WTC11 (cell line): ENCODE results near the gene HS3ST4. TPM values are rescaled to one million over a fixed set of nuclear protein-coding genes. Genes with fewer than 3 reads are reported as not detected.

Experiments
- ATAC-seq: fragments of 200-7000 bp; cut with Tn5 transposase; 2 replicates; pipeline ENCODE4 v1.10.0; 2021; ENCODE audit warnings: mild to moderate bottlenecking, moderate library complexity
- CTCF ChIA-PET: fragments of 300-600 bp; sonication (Branson Sonifier 250); formaldehyde crosslinking; loops from one replicate; lab custom pipeline; 2021; ENCODE audit warnings: antibody characterized with exemption; lab: Charles Lee
- POLR2A ChIA-PET: fragments of 350-600 bp; sonication (Branson Sonifier 250); formaldehyde crosslinking; loops from one replicate; lab custom pipeline; 2021; ENCODE audit warnings: antibody characterized with exemption; lab: Charles Lee
- DNase-seq: peaks from one replicate; pipeline ENCODE4 v3.0.0; 2021; ENCODE audit warnings: low spot score
- H3K27ac Mint-ChIP-seq: 2 replicates; pipeline ENCODE4 v1.8.0; 2021; ENCODE audit warnings: mixed read lengths
- H3K27me3 Mint-ChIP-seq: 2 replicates; pipeline ENCODE4 v1.8.0; 2021; ENCODE audit warnings: low read depth, mild to moderate bottlenecking, moderate library complexity, mixed read lengths
- H3K36me3 Mint-ChIP-seq: 2 replicates; pipeline ENCODE4 v1.8.0; 2021; ENCODE audit warnings: mixed read lengths
- H3K4me1 Mint-ChIP-seq: 2 replicates; pipeline ENCODE4 v1.8.0; 2022; ENCODE audit warnings: mixed read lengths
- H3K4me3 Mint-ChIP-seq: 2 replicates; pipeline ENCODE4 v1.8.0; 2021; ENCODE audit warnings: mild to moderate bottlenecking, moderate library complexity, mixed read lengths
- H3K9me3 Mint-ChIP-seq: 2 replicates; pipeline ENCODE4 v1.8.0; 2021; ENCODE audit warnings: mixed read lengths
- ARID4B ChIP-seq: sonication (generic); formaldehyde crosslinking; IDR thresholded peaks from 2 replicates; pipeline ENCODE4 v1.8.0; 2023; ENCODE audit warnings: missing genetic modification reagents, mild to moderate bottlenecking, borderline replicate concordance
- CDX4 ChIP-seq: fragments of 250-450 bp; sonication (Bioruptor Pico); IDR thresholded peaks from 2 replicates; pipeline ENCODE4 v1.9.0; 2021; ENCODE audit warnings: moderate library complexity, mild to moderate bottlenecking, inconsistent platforms, borderline replicate concordance
- CREM ChIP-seq: sonication (generic); formaldehyde crosslinking; IDR thresholded peaks from 2 replicates; pipeline ENCODE4 v1.8.1; 2022; ENCODE audit warnings: mild to moderate bottlenecking, missing genetic modification reagents, moderate library complexity
- ESRRA ChIP-seq: sonication (generic); formaldehyde crosslinking; IDR thresholded peaks from 2 replicates; pipeline ENCODE4 v1.8.1; 2022; ENCODE audit warnings: mild to moderate bottlenecking, missing genetic modification reagents, borderline replicate concordance
- ETV6 ChIP-seq: sonication (generic); formaldehyde crosslinking; IDR thresholded peaks from 2 replicates; pipeline ENCODE4 v1.8.1; 2022; ENCODE audit warnings: mild to moderate bottlenecking, missing genetic modification reagents
- FOXP4 ChIP-seq: sonication (generic); formaldehyde crosslinking; IDR thresholded peaks from 2 replicates; pipeline ENCODE4 v1.8.0; 2022; ENCODE audit warnings: mild to moderate bottlenecking, missing genetic modification reagents
- JUN ChIP-seq: sonication (generic); formaldehyde crosslinking; IDR thresholded peaks from 2 replicates; pipeline ENCODE4 v1.8.0; 2023; ENCODE audit warnings: mild to moderate bottlenecking, missing genetic modification reagents
- NR1H2 ChIP-seq: sonication (generic); formaldehyde crosslinking; IDR thresholded peaks from 2 replicates; pipeline ENCODE4 v1.9.0; 2021; ENCODE audit warnings: mild to moderate bottlenecking, moderate library complexity, missing genetic modification reagents
- TP53 ChIP-seq: sonication (generic); formaldehyde crosslinking; IDR thresholded peaks from 2 replicates; pipeline ENCODE4 v1.8.1; 2023; ENCODE audit warnings: mild to moderate bottlenecking, missing genetic modification reagents
- USF1 ChIP-seq: sonication (generic); formaldehyde crosslinking; IDR thresholded peaks from 2 replicates; pipeline ENCODE4 v1.8.0; 2022; ENCODE audit warnings: mild to moderate bottlenecking, missing genetic modification reagents
- USF2 ChIP-seq: sonication (generic); formaldehyde crosslinking; IDR thresholded peaks from 2 replicates; pipeline ENCODE4 v1.8.1; 2023; ENCODE audit warnings: mild to moderate bottlenecking, missing genetic modification reagents, moderate library complexity
- ZBTB43 ChIP-seq: sonication (generic); formaldehyde crosslinking; IDR thresholded peaks from 2 replicates; pipeline ENCODE4 v1.8.1; 2023; ENCODE audit warnings: mild to moderate bottlenecking, missing genetic modification reagents
- ZNF317 ChIP-seq: sonication (generic); formaldehyde crosslinking; IDR thresholded peaks from 2 replicates; pipeline ENCODE4 v1.8.1; 2023; ENCODE audit warnings: low read depth, mild to moderate bottlenecking, moderate library complexity, missing genetic modification reagents, borderline replicate concordance
- ZNF416 ChIP-seq: fragments of 250-450 bp; sonication (Bioruptor Pico); IDR thresholded peaks from 2 replicates; pipeline ENCODE4 v1.9.0; 2021; ENCODE audit warnings: mild to moderate bottlenecking, inconsistent platforms
- total RNA-seq: library from RNA; stranded (reverse); gene quantifications from 3 replicates; pipeline ENCODE4 v1.2.3, GENCODE V29; 2021

The HS3ST4 gene
- total RNA-seq, 1 experiment from 2014 or later: 5.4 TPM

- TF ChIP-seq CDX4 (no peak), ZNF317 (CRISPR knock-in tag) (peak; percentile 68; the same call in 1 of the 2 replicates), USF2 (peak; percentile 29; the same call in 1 of the 2 replicates)
- TF ChIP-seq, all 79 proteins: peak for 18
Observed at GRCh38 chr16:25950586-25951281, 259.0 kb downstream of the HS3ST4 start (continued).

- peaks cover 7% of the 10 kb centered on the region for H3K36me3 Mint-ChIP-seq
- H3K4me1 Mint-ChIP-seq: peaks cover 21% of the 10 kb centered on the region
- POLR2A ChIA-PET: no interaction called here
- H3K27me3 Mint-ChIP-seq: peaks cover 59% of the 10 kb centered on the region
- TF ChIP-seq ZBTB43 (no peak), ARID4B (no peak), ESRRA (CRISPR knock-in tag) (no peak), ETV6 (CRISPR knock-in tag) (no peak), ZNF416 (no peak), JUN (CRISPR knock-in tag) (no peak), CREM (CRISPR knock-in tag) (no peak), NR1H2 (CRISPR knock-in tag) (no peak), FOXP4 (CRISPR knock-in tag) (no peak), ZNF317 (CRISPR knock-in tag) (no peak), TP53 (CRISPR knock-in tag) (no peak), USF1 (CRISPR knock-in tag) (no peak)
- TF ChIP-seq, all 79 proteins: peak for 0
- Mint-ChIP-seq H3K9me3 (peaks cover 7% of the 10 kb centered on the region), H3K27ac (no peak overlapping the region), H3K4me3 (no peak overlapping the region)
- CTCF ChIA-PET: interaction anchor here (0.6 to 2.1 kb wide), 3 partner anchors 501 to 752 kb away, joined by 3 to 6 read pairs (median 3); no protein-coding TSS in a partner anchor
- no peak for DNase-seq
- no peak for ATAC-seq
Observed at GRCh38 chr16:25951999-25952398, 260.2 kb downstream of the HS3ST4 start.
